Body of pancreas (tissue), 4 donors: ENCODE results near the gene VSTM4. TPM values are rescaled to one million over a fixed set of nuclear protein-coding genes. Genes with fewer than 3 reads are reported as not detected.

Experiments used
- ATAC-seq: fragments of 150-250 bp; one replicate; pipeline ENCODE4 v1.9.1; 2016
- DNase-seq, 4 donors: peaks; one replicate each; pipeline ENCODE4 v3.0.0-alpha.2; 2019
- H3K27ac ChIP-seq, 4 donors: fragments of 200-600 bp; sonication (generic); 1 replicate in 3 of 4; 2 replicates in 1 of 4; pipeline versions ENCODE4 v1.5.1 to v1.6.1; 2016 to 2019; ENCODE audit warnings: mild to moderate bottlenecking in 1 of 4, mixed read lengths in 1 of 4, moderate library complexity in 1 of 4
- H3K27me3 ChIP-seq, 2 donors: fragments of 200-600 bp; sonication (generic); one replicate each; pipeline ENCODE4 v1.6.0; 2016; ENCODE audit warnings: mild to moderate bottlenecking in 1 of 2
- H3K36me3 ChIP-seq, 2 donors: fragments of 200-600 bp; sonication (generic); replicated peaks in 1 of 2; 2 replicates each; pipeline ENCODE4 v1.5.1; 2016; ENCODE audit warnings: low read depth in 2 of 2; ENCODE audit not compliant: insufficient read depth in 1 of 2
- H3K4me1 ChIP-seq: fragments of 200-600 bp; sonication (generic); one replicate; pipeline ENCODE4 v1.6.0; 2016
- H3K4me3 ChIP-seq, 2 donors: fragments of 200-600 bp; sonication (generic); 1 replicate in 1 of 2; 2 replicates in 1 of 2; pipeline ENCODE4 v1.5.1; 2016 to 2019
- H3K9me3 ChIP-seq, 3 donors: fragments of 200-600 bp; sonication (generic); 1 replicate in 2 of 3; 2 replicates in 1 of 3; pipeline ENCODE4 v1.5.1; 2016
- POLR2A ChIP-seq, 3 donors: fragments of 450-650 bp; IDR thresholded peaks; one replicate each; pipeline ENCODE4 v1.6.1; 2016; ENCODE audit warnings: antibody characterized with exemption in 3 of 3, mild to moderate bottlenecking in 2 of 3
- WGBS, 2 donors: methylation state at CpG; one replicate each; pipeline ENCODE4 v1.1.5; 2017; 5-methylcytosine and 5-hydroxymethylcytosine counted together
- intact Hi-C: fragments of 100-400 bp; cut with DNase I; formaldehyde crosslinking; loops from one replicate; pipeline ENCODE4 v1.15.1; 2023
- total RNA-seq, 2 donors: library from RNA; depleted of rRNA; stranded (reverse); fragments of >200 nt; gene quantifications; one replicate each; pipeline ENCODE4 v1.1.0, GENCODE V29; 2016
- TF ChIP-seq, protein P1 (sequence below), 7 experiments: fragments of 450-650 bp in 4 of 7; fragments of 200-600 bp in 3 of 7; sonication (generic) in 3 of 7; IDR thresholded peaks; one replicate each; pipeline ENCODE4 v1.5.1; 2016 to 2019; ENCODE audit warnings: antibody characterized with exemption in 7 of 7

The VSTM4 gene
- total RNA-seq, 2 donors from 2014 or later = 3.4 to 5.6 TPM

DNA sequence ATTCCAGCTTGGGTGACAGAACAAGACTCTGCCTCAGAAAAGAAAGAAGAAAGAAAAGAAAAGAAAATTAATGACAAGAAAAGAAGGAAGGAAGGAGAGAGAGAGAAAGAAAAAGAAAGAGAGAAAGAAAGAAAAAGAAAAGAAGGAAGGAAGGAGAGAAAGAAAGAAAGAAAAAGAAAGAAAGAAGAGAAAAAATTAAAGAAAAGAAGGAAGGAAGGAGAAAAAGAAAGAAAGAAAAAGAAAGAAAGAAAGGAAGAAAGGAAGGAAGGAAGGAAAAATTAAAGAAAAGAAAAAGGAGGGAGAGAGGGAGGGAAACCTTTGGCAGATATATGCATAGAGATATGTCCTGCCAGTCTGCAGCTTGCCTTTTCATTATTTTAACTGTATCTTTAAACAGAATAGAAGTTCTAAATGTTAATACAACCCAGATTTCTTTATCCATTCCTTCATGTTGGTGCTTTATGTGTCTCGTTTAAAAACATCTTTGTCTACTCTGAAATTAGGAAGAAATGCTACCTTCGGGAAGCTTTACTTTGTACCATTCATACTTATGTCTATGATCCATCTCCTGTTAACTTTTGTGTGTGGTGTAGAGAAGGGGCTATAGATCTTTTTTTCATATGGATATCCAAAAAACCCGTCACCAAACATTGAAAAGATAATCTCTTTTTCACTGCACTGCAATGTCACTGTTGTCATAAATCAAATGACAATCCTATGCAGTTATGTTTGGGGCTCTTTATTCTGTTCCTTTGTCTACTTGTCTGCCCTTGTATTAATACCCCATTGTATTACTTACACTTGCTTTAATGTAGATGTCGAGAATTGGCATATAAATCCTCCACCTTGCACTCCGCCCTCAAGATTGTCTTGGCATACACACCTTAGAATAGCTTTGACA lies 70.8 kb downstream of the VSTM4 start:
- ATAC-seq (no peak), DNase-seq (no peak)
- no peaks in the 10 kb centered on the region for H3K9me3 ChIP-seq
- no peaks in the 10 kb centered on the region for H3K27me3 ChIP-seq
- no peak overlapping the region for H3K27ac ChIP-seq
- WGBS, 2 donors = 47 to 67% methylated on average over 5 of the region's 5 CpGs
- no peaks in the 10 kb centered on the region for H3K36me3 ChIP-seq
- no peak for TF ChIP-seq POLR2A (IDR thresholded peaks at IDR 0.05)
- TF ChIP-seq, protein P1, sequence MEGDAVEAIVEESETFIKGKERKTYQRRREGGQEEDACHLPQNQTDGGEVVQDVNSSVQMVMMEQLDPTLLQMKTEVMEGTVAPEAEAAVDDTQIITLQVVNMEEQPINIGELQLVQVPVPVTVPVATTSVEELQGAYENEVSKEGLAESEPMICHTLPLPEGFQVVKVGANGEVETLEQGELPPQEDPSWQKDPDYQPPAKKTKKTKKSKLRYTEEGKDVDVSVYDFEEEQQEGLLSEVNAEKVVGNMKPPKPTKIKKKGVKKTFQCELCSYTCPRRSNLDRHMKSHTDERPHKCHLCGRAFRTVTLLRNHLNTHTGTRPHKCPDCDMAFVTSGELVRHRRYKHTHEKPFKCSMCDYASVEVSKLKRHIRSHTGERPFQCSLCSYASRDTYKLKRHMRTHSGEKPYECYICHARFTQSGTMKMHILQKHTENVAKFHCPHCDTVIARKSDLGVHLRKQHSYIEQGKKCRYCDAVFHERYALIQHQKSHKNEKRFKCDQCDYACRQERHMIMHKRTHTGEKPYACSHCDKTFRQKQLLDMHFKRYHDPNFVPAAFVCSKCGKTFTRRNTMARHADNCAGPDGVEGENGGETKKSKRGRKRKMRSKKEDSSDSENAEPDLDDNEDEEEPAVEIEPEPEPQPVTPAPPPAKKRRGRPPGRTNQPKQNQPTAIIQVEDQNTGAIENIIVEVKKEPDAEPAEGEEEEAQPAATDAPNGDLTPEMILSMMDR (IDR thresholded peaks at IDR 0.05) = no peak
- intact Hi-C loops = no loop called here
- H3K4me3 ChIP-seq = no peak overlapping the region
- H3K4me1 ChIP-seq = no peaks in the 10 kb centered on the region

DNA sequence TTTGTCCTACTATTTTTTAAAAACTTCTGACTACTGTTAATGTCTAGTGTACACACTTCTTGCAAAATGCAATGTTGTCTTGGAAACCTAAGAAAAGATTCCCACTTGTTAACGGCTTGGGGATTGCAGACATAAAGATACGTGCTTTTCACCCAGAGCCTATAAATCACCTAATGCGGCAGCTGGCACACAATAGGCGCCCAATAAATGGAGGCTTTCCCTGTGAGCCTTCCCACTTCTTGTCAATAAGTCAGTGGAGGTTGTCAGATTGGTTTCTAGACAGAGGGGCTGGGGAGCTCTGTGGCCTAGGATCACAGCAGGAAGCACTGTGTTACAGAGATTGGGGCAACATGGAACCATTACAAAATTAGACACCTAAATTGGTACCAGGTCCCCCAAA lies 74.7 kb downstream of the VSTM4 start:
- H3K27ac ChIP-seq = no peak overlapping the region
- H3K9me3 ChIP-seq = no peaks in the 10 kb centered on the region
- H3K36me3 ChIP-seq = no peaks in the 10 kb centered on the region
- no peak for ATAC-seq
- TF ChIP-seq, protein P1 (IDR thresholded peaks at IDR 0.05) = no peak
- TF ChIP-seq POLR2A (IDR thresholded peaks at IDR 0.05) = no peak
- 62 to 77% methylated on average over 4 of the region's 4 CpGs for WGBS, 2 donors
- no peaks in the 10 kb centered on the region for H3K27me3 ChIP-seq
- DNase-seq = no peak
- no peak overlapping the region for H3K4me3 ChIP-seq
- intact Hi-C loops = no loop called here
- no peaks in the 10 kb centered on the region for H3K4me1 ChIP-seq

DNA sequence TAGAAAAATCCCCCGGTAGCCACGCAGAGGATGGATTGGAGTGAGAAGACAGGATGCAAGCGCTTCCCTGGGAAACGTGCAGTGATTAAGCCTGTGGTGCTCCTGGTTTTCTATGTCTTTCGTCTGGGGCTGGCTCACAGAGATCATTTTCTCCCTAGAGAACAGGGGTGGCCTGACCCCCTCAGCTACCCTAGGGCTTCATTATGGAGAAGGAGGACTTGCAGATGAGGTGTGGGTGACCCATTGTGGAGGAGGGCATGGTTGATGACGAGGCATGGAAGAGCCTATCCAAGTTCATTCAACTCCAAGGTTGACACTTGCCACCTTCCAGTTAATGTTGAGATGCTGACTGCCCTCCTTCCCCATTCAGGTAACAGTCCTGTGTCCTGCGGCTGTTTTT lies 75.9 kb downstream of the VSTM4 start:
- H3K4me3 ChIP-seq = no peak overlapping the region
- WGBS, 2 donors = 73 to 78% methylated on average over 7 of the region's 7 CpGs
- no peaks in the 10 kb centered on the region for H3K36me3 ChIP-seq
- no peak for TF ChIP-seq POLR2A (IDR thresholded peaks at IDR 0.05)
- TF ChIP-seq, protein P1 (IDR thresholded peaks at IDR 0.05) = no peak
- no peaks in the 10 kb centered on the region for H3K4me1 ChIP-seq
- no peak overlapping the region for H3K27ac ChIP-seq
- intact Hi-C loops = no loop called here
- no peak for ATAC-seq
- H3K9me3 ChIP-seq = no peaks in the 10 kb centered on the region
- DNase-seq = no peak
- H3K27me3 ChIP-seq = no peaks in the 10 kb centered on the region

DNA sequence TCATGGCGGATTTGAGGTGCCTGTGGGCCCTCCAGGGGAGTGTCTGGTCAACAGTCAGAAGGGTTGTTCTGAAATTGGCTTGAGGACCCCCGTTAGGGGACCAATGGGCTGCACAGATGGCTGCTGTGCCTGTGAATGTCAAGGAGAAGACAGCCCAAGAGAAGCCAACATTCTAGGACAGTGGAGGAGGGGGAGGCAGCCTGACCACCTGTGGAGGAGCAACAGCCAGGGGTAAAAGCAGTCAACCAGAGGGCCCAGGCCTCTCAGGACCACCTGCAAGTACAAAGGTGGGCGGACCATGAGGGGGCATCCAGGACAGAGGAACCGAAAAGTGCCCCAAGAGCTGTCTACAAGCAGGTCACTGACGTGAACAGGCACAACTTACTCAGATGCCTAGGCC lies 76.6 kb downstream of the VSTM4 start:
- DNase-seq = no peak
- Histone ChIP-seq H3K9me3 (no peaks in the 10 kb centered on the region), H3K27me3 (no peaks in the 10 kb centered on the region), H3K4me1 (no peaks in the 10 kb centered on the region), H3K4me3 (no peak overlapping the region), H3K36me3 (no peaks in the 10 kb centered on the region), H3K27ac (no peak overlapping the region)
- ATAC-seq = no peak
- TF ChIP-seq, protein P1 (IDR thresholded peaks at IDR 0.05) = no peak
- no peak for TF ChIP-seq POLR2A (IDR thresholded peaks at IDR 0.05)
- WGBS, 2 donors = 70 to 76% methylated on average over 4 to 5 of the region's 5 CpGs
- intact Hi-C loops = no loop called here

DNA sequence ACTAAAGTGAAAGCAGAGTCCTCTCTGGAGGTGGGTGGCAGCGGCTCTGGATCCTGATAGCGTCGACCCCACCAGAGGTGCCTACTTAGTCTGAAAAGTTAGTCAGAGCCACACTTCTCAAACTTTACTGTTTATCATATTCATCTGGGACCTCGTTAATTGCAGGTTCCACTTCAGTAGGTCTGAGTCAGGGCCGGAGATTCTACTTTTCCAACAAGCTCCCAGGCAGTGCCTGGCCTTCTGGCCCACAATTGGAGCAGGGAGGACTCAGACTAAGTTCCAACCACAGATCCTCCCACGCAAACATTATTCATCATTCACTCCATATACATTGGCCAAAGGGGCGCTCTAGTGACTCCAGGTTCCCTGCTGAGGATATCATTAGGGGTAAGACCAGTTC lies 78.1 kb downstream of the VSTM4 start:
- Histone ChIP-seq H3K4me1 (no peaks in the 10 kb centered on the region), H3K4me3 (no peak overlapping the region), H3K36me3 (no peaks in the 10 kb centered on the region), H3K27me3 (no peaks in the 10 kb centered on the region), H3K9me3 (no peaks in the 10 kb centered on the region), H3K27ac (no peak overlapping the region)
- ATAC-seq = no peak
- intact Hi-C loops = no loop called here
- WGBS, 2 donors = 81 to 82% methylated on average over 7 of the region's 7 CpGs
- TF ChIP-seq, protein P1 (IDR thresholded peaks at IDR 0.05) = no peak
- TF ChIP-seq POLR2A (IDR thresholded peaks at IDR 0.05) = no peak
- DNase-seq = no peak
